Common myeloid progenitor, CD34-positive (primary cell): ENCODE measurements around the gene RTN4.
A peak's percentile ranks its signal among the peaks of the same experiment; 100 is the strongest.

Experiments used
- CTCF ChIA-PET: fragments of 350-600 bp; sonication (Branson Sonifier 250); formaldehyde crosslinking; loops from one replicate; lab custom pipeline; 2021; ENCODE audit warnings: antibody characterized with exemption; lab: Charles Lee
- POLR2A ChIA-PET: fragments of 350-600 bp; sonication (Branson Sonifier 250); formaldehyde crosslinking; loops from one replicate; lab custom pipeline; 2021; ENCODE audit warnings: antibody characterized with exemption; lab: Charles Lee
- DNase-seq, 3 donors: peaks; one replicate each; pipeline versions ENCODE4 v3.0.0 to v3.0.0-alpha.2; 2013
- H3K27ac ChIP-seq, 2 experiments: 1 replicate in 1 of 2; 2 replicates in 1 of 2; pipeline ENCODE4 v1.7.0; 2013; ENCODE audit warnings: inconsistent platforms in 2 of 2, low read length in 2 of 2, mild to moderate bottlenecking in 2 of 2, low read depth in 1 of 2, moderate library complexity in 1 of 2; ENCODE audit not compliant: severe bottlenecking in 2 of 2, insufficient read depth in 1 of 2, poor library complexity in 1 of 2
- H3K27me3 ChIP-seq, 5 experiments: replicated peaks in 2 of 5; 1 replicate in 3 of 5; 2 replicates in 2 of 5; pipeline versions ENCODE4 v1.6.1 to v1.7.0; 2013; ENCODE audit warnings: low read length in 4 of 5, mild to moderate bottlenecking in 2 of 5, moderate library complexity in 2 of 5, inconsistent platforms in 1 of 5; ENCODE audit not compliant: insufficient read depth in 5 of 5, control insufficient read depth in 4 of 5
- H3K36me3 ChIP-seq, 4 experiments: 1 replicate in 2 of 4; 2 replicates in 2 of 4; pipeline versions ENCODE4 v1.6.1 to v1.7.0; 2013; ENCODE audit warnings: low read length in 3 of 4, control low read depth in 1 of 4, mild to moderate bottlenecking in 1 of 4; ENCODE audit not compliant: control insufficient read depth in 4 of 4, insufficient read depth in 4 of 4
- H3K4me1 ChIP-seq, 4 experiments: 1 replicate in 3 of 4; 2 replicates in 1 of 4; pipeline versions ENCODE4 v1.6.1 to v1.7.1; 2013; ENCODE audit warnings: low read length in 3 of 4, mild to moderate bottlenecking in 3 of 4, control low read depth in 1 of 4, inconsistent platforms in 1 of 4, moderate library complexity in 1 of 4; ENCODE audit not compliant: control insufficient read depth in 4 of 4, insufficient read depth in 4 of 4; ENCODE audit errors: control extremely low read depth in 1 of 4
- H3K4me3 ChIP-seq, 7 experiments: 1 replicate in 4 of 7; 2 replicates in 3 of 7; pipeline versions ENCODE4 v1.5.1 to v1.7.0; 2013; ENCODE audit warnings: mild to moderate bottlenecking in 7 of 7, low read length in 6 of 7, moderate library complexity in 6 of 7, inconsistent platforms in 2 of 7, low read depth in 2 of 7, control low read depth in 1 of 7; ENCODE audit not compliant: insufficient read depth in 4 of 7, control insufficient read depth in 1 of 7; ENCODE audit errors: extremely low read depth in 1 of 7
- H3K9me3 ChIP-seq, 5 experiments: 1 replicate in 4 of 5; 2 replicates in 1 of 5; pipeline versions ENCODE4 v1.6.1 to v1.7.1; 2013; ENCODE audit warnings: low read length in 4 of 5, mild to moderate bottlenecking in 2 of 5, inconsistent platforms in 1 of 5, low read depth in 1 of 5, moderate library complexity in 1 of 5; ENCODE audit not compliant: control insufficient read depth in 4 of 5, insufficient read depth in 2 of 5; ENCODE audit errors: control extremely low read depth in 1 of 5
- WGBS: methylation state at CpG from one replicate; pipeline ENCODE4 v1.1.5; 2013; ENCODE audit not compliant: insufficient coverage; 5-methylcytosine and 5-hydroxymethylcytosine counted together

RTN4 gene

DNA sequence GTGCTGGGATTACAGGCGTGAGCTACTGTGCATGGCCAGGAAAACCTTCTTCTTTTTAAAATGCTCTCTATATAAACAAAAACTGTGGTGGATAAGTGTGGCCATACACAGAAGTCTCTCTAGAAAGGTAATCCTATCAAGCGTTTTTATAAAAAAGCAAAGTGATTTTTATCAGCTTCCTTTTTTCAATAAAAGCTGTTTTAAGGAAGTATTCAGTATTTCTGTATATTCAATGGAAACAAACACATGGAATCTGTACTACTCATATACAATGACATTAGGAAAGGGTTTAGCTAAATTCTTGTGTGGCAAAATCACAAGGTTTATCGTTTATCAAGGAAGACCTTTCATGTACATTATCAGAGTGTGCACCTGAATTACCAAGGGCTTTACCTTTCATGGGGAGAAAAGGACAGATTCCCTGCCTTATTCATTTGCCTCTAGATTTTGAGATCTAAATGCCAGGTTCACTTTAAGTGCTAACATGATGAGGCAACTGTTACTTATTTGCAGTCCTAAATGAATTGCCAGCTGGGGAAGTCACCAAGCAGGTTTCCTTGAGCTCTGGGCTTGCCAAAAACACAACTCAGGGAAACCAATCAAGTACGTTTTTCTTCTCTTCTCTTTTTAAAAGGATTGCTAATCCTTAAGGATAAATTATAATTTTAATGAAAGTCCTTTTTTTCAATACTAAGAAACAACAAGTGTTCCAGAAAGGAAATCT is 70.8 kb downstream of the RTN4 start:
- H3K4me1 ChIP-seq = peaks cover 10 to 49% (median 29%) of the 10 kb centered on the region in 4 experiments
- peak in 2 of 3 donors; percentile 40 to 52 for DNase-seq
- CTCF ChIA-PET = interaction anchor here (0.9 to 1.3 kb wide), 4 partner anchors 11 to 80 kb away, joined by 3 to 5 read pairs (median 3); no protein-coding TSS in a partner anchor
- no peaks in the 10 kb centered on the region for H3K27me3 ChIP-seq
- H3K27ac ChIP-seq = peak overlapping the region in 1 of 2 experiments; percentile 16
- POLR2A ChIA-PET = no interaction called here
- WGBS = 70% methylated on average over 1 of the region's 4 CpGs
- H3K9me3 ChIP-seq = no peaks in the 10 kb centered on the region
- peaks cover 5 to 26% (median 14%) of the 10 kb centered on the region in 4 experiments for H3K36me3 ChIP-seq
- peak overlapping the region in 1 of 7 experiments; percentile 21 for H3K4me3 ChIP-seq

DNA sequence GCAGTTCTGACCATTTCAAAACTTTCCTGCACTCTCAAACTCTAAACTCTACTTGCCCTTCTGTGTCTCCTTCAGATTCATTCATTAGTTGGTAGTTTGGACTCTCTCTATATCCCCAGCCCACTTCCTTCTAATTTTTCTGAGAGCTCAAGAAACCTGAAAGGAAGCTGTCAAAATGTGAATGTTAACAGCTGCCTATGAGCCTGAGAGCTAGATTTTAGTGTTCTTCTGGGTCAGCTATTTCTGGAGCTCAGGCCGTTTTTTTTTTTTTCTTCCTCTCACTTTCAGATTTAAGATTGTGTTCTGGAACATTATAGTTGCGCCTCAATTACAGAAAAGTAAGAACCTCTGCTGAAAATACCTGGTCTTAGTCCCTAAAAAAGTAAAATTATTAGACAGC is 73.1 kb downstream of the RTN4 start:
- H3K27ac ChIP-seq = peak overlapping the region in 1 of 2 experiments; percentile 60
- no peaks in the 10 kb centered on the region for H3K27me3 ChIP-seq
- peaks cover 10 to 44% (median 29%) of the 10 kb centered on the region in 4 experiments for H3K4me1 ChIP-seq
- peak in 2 of 3 donors; percentile 32 to 41 for DNase-seq
- H3K9me3 ChIP-seq = no peaks in the 10 kb centered on the region
- H3K4me3 ChIP-seq = peak overlapping the region in 2 of 7 experiments; percentile 7 to 19
- ChIA-PET CTCF (interaction anchor here (0.8 to 2.1 kb wide), 5 partner anchors 16 to 197 kb away, joined by 3 to 7 read pairs (median 4); no protein-coding TSS in a partner anchor), POLR2A (interaction anchor here (0.6 kb wide), 1 partner anchor 100 kb away, joined by 3 read pairs; no protein-coding TSS in a partner anchor)
- 0% methylated on average over 1 of the region's 2 CpGs for WGBS
- peaks cover 11 to 33% (median 19%) of the 10 kb centered on the region in 4 experiments for H3K36me3 ChIP-seq

DNA sequence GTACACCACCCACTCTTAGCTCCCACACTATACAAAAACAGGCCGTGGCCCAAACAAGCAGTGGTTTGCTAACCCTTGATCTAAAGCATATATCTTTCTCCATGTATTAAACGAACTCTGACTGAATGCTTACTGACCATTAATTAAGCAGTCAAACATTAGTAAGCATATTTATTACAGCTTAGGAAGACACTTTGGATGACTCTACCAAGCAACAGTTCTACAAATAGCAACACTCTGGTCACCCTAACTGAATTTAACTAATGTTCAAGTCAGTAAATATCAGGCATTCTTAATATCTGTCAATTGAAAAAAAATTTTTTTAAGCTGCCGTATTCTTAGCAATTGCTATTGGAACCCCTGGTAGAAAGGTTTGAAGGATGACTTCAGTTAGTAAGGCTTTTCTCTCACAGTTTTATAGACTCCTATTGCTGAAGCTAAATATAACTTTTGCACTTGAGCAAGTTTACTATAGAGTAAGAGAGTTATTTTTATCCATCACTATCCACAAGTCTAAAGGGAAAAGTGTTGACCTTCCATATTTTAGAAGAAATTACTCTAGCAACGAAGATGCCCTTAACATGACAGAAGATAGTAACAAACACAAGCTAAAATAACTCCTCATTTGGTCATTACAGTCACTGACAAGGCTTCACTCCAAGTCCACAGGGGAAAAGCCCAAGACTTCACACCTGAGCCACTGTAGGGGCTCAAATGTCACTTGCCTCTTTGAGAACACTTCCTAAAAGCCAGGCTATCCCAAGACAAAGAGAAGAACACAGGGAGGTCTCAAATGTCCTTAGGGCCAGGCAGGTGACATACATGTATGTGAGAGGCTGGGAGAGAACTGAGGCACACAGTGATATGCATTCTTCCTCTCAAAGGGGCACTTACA is 74.4 kb downstream of the RTN4 start:
- H3K4me1 ChIP-seq = peaks cover 8 to 35% (median 22%) of the 10 kb centered on the region in 4 experiments
- H3K36me3 ChIP-seq = peaks cover 13 to 35% (median 26%) of the 10 kb centered on the region in 4 experiments
- H3K4me3 ChIP-seq = no peak overlapping the region
- no peaks in the 10 kb centered on the region for H3K9me3 ChIP-seq
- H3K27me3 ChIP-seq = no peaks in the 10 kb centered on the region
- ChIA-PET CTCF (interaction anchor here (0.7 to 3.1 kb wide), 6 partner anchors 25 to 202 kb away, joined by 3 to 10 read pairs (median 4); no protein-coding TSS in a partner anchor), POLR2A (no interaction called here)
- no CpG with 5 or more reads among the region's 4 CpGs for WGBS
- DNase-seq = no peak
- no peak overlapping the region for H3K27ac ChIP-seq

DNA sequence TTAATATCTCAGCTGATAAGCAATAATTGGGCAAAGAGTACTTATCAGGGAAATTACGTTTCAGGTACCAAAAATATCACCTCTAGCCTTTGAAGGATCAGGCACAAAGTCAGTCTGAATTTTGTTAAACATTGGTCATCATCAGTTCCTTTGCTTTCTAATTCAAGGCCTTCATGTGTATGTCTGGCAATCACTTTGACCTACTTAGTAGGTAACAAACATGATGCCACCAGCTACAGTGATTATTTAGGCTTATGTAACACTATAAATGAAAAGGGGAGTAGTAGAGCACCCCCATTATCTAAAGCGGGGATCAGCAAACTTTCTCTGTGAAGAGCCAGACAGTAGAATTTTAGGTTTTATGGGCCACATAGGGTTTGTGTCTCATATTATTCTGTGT is 75.1 kb downstream of the RTN4 start:
- Histone ChIP-seq H3K27ac (no peak overlapping the region), H3K9me3 (no peaks in the 10 kb centered on the region), H3K4me1 (peaks cover 8 to 29% (median 20%) of the 10 kb centered on the region in 4 experiments), H3K27me3 (no peaks in the 10 kb centered on the region), H3K4me3 (no peak overlapping the region), H3K36me3 (peaks cover 13 to 35% (median 30%) of the 10 kb centered on the region in 4 experiments)
- WGBS = 100% methylated on average over 2 of the region's 2 CpGs
- ChIA-PET POLR2A (interaction anchor here (1.5 kb wide), 1 partner anchor 11 kb away, joined by 3 read pairs; no protein-coding TSS in a partner anchor), CTCF (interaction anchor here (0.6 to 3.1 kb wide), 6 partner anchors 14 to 214 kb away, joined by 3 to 11 read pairs (median 4); no protein-coding TSS in a partner anchor)
- DNase-seq = no peak

DNA sequence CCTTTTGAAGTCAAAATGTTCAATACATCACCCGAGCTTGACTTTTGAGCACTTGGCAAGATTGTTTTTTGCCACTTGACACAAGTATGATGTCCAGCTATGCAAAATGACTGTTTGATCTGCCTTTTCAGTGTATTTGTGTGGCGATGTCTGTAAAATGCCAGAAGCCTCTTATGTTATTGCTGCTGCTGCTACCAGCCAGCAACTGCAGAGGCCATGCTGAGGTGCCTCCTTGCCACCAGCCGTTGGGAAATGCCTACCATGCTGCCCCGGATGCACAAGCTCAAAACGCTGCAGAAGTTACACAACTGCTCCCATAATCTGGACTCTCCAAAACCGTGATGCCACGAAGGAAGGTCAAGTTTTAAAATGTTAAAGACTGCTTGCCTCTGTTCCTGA is 80.3 kb downstream of the RTN4 start:
- 96% methylated on average over 6 of the region's 7 CpGs for WGBS
- H3K4me3 ChIP-seq = no peak overlapping the region
- H3K27me3 ChIP-seq = no peaks in the 10 kb centered on the region
- H3K27ac ChIP-seq = no peak overlapping the region
- H3K9me3 ChIP-seq = no peaks in the 10 kb centered on the region
- H3K4me1 ChIP-seq = peaks cover 1 to 15% (median 6%) of the 10 kb centered on the region in 4 experiments
- POLR2A ChIA-PET = no interaction called here
- CTCF ChIA-PET = interaction anchor here (1.2 to 2.9 kb wide), 2 partner anchors 9 to 13 kb away, joined by 4 to 13 read pairs; no protein-coding TSS in a partner anchor
- no peak for DNase-seq
- H3K36me3 ChIP-seq = peaks cover 13 to 52% (median 40%) of the 10 kb centered on the region in 4 experiments

DNA sequence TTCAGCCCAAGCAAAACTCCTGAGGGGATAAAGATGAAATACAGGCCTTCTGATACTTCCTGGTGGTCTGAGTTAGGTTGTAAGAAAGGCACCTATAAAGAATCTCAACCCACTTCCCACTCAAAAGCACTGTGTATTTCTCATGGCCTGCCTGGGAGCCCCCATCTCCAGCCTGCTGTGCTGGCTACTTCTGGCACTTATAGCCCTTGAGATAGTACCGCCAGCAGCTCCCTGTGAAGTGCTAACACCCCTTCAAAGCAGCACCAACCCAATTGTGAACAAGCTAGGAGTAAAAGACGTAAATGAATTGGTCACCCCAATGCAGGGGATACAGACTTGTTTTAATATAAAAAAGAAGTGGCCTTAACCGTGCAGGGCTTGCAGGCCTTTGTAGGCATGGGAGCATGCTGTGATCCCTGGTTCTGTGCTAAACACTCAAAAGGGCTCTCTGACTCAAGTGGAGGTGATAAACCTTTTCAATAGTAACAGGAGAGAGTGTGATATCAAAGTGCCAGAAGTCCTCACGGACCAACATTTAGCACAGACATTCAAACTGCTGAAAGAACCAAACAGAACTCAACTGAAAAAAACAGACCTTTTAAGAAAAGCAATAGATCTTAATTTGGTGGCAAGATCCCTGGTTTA is 80.8 kb downstream of the RTN4 start:
- Histone ChIP-seq H3K4me1 (peaks cover 5 to 20% (median 10%) of the 10 kb centered on the region in 4 experiments), H3K27me3 (no peaks in the 10 kb centered on the region), H3K9me3 (no peaks in the 10 kb centered on the region), H3K36me3 (peaks cover 13 to 52% (median 40%) of the 10 kb centered on the region in 4 experiments), H3K4me3 (no peak overlapping the region), H3K27ac (no peak overlapping the region)
- DNase-seq = no peak
- POLR2A ChIA-PET = no interaction called here
- WGBS = 61% methylated on average over 3 of the region's 4 CpGs
- CTCF ChIA-PET = interaction anchor here (1.4 to 2.9 kb wide), 2 partner anchors 9 to 207 kb away, joined by 3 to 13 read pairs; no protein-coding TSS in a partner anchor
